Measurements from ENCODE around the gene FMN1. TPM values are rescaled to one million over a fixed set of nuclear protein-coding genes. Genes with fewer than 3 reads are reported as not detected.
A peak's percentile ranks its signal among the peaks of the same experiment; 100 is the strongest.

The FMN1 gene
- polyA plus RNA-seq, 1 experiment = 3.7 TPM

- POLR2A ChIA-PET = interaction anchor here (0.8 kb wide), 1 partner anchor 13 kb away, joined by 3 read pairs; no protein-coding TSS in a partner anchor
- no peak for DNase-seq (ENCODE audit: low read depth, low spot score)
- Histone ChIP-seq H3K27me3 (ENCODE audit: control insufficient read depth, insufficient read depth, low read length) (no peaks in the 10 kb centered on the region), H3K9me3 (ENCODE audit: control insufficient read depth, insufficient read depth, low read length) (no peaks in the 10 kb centered on the region), H3K27ac (ENCODE audit: low read depth, low read length) (no peak overlapping the region), H3K4me3 (ENCODE audit: low read depth, low read length) (no peak overlapping the region)
- TF ChIP-seq CTCF (IDR thresholded peaks at IDR 0.05; ENCODE audit: low read depth, low read length) = no peak
- CTCF ChIA-PET = interaction anchor here (0.6 to 2.4 kb wide), 4 partner anchors 23 to 180 kb away, joined by 4 to 6 read pairs (median 6); no protein-coding TSS in a partner anchor
Observed at GRCh38 chr15:32842081-32842480, 352.4 kb downstream of the FMN1 start.

GRCh38 chr15:32840507-32841245 is 353.8 kb downstream of the FMN1 start:
- CTCF ChIA-PET = interaction anchor here (0.9 to 1.5 kb wide), 3 partner anchors 117 to 191 kb away, joined by 3 to 5 read pairs (median 3); no protein-coding TSS in a partner anchor
- no peak overlapping the region for H3K4me3 ChIP-seq (ENCODE audit: low read depth, low read length)

GRCh38 chr15:32838820-32839219 is 355.7 kb downstream of the FMN1 start:
- H3K27me3 ChIP-seq (ENCODE audit: control insufficient read depth, insufficient read depth, low read length) = no peaks in the 10 kb centered on the region
- no peak for TF ChIP-seq CTCF (IDR thresholded peaks at IDR 0.05; ENCODE audit: low read depth, low read length)
- H3K27ac ChIP-seq (ENCODE audit: low read depth, low read length) = peak overlapping the region; percentile 73
- CTCF ChIA-PET = interaction anchor here (1.0 to 1.4 kb wide), 2 partner anchors 118 to 189 kb away, joined by 3 to 4 read pairs; no protein-coding TSS in a partner anchor
- H3K9me3 ChIP-seq (ENCODE audit: control insufficient read depth, insufficient read depth, low read length) = no peaks in the 10 kb centered on the region
- H3K4me3 ChIP-seq (ENCODE audit: low read depth, low read length) = peak overlapping the region; percentile 32
- peak; percentile 59 for DNase-seq (ENCODE audit: low read depth, low spot score)
- POLR2A ChIA-PET = interaction anchor here (0.6 to 1.1 kb wide), 4 partner anchors 18 to 115 kb away, joined by 3 read pairs; no protein-coding TSS in a partner anchor

More at GRCh38 chr15:32840507-32841245, 353.8 kb downstream of the FMN1 start:
- H3K9me3 ChIP-seq (ENCODE audit: control insufficient read depth, insufficient read depth, low read length) = no peaks in the 10 kb centered on the region
- POLR2A ChIA-PET = interaction anchor here (0.6 to 1.8 kb wide), 6 partner anchors 8 to 154 kb away, joined by 3 to 5 read pairs (median 4); no protein-coding TSS in a partner anchor
- no peak for DNase-seq (ENCODE audit: low read depth, low spot score)
- peak overlapping the region; percentile 75 for H3K27ac ChIP-seq (ENCODE audit: low read depth, low read length)
- TF ChIP-seq CTCF (IDR thresholded peaks at IDR 0.05; ENCODE audit: low read depth, low read length) = no peak
- no peaks in the 10 kb centered on the region for H3K27me3 ChIP-seq (ENCODE audit: control insufficient read depth, insufficient read depth, low read length)

GRCh38 chr15:32838338-32838737 is 356.2 kb downstream of the FMN1 start:
- CTCF ChIA-PET = interaction anchor here (1.0 kb wide), 2 partner anchors 176 to 189 kb away, joined by 3 read pairs; no protein-coding TSS in a partner anchor
- DNase-seq (ENCODE audit: low read depth, low spot score) = no peak
- H3K4me3 ChIP-seq (ENCODE audit: low read depth, low read length) = no peak overlapping the region
- H3K27ac ChIP-seq (ENCODE audit: low read depth, low read length) = peak overlapping the region; percentile 42
- H3K9me3 ChIP-seq (ENCODE audit: control insufficient read depth, insufficient read depth, low read length) = no peaks in the 10 kb centered on the region
- POLR2A ChIA-PET = interaction anchor here (0.6 to 1.1 kb wide), 2 partner anchors 19 to 115 kb away, joined by 3 read pairs; no protein-coding TSS in a partner anchor
- TF ChIP-seq CTCF (IDR thresholded peaks at IDR 0.05; ENCODE audit: low read depth, low read length) = no peak
- no peaks in the 10 kb centered on the region for H3K27me3 ChIP-seq (ENCODE audit: control insufficient read depth, insufficient read depth, low read length)

- no peak overlapping the region for H3K4me3 ChIP-seq (ENCODE audit: low read depth, low read length)
- CTCF ChIA-PET = interaction anchor here (1.0 kb wide), 1 partner anchor 175 kb away, joined by 3 read pairs; no protein-coding TSS in a partner anchor
- TF ChIP-seq CTCF (IDR thresholded peaks at IDR 0.05; ENCODE audit: low read depth, low read length) = no peak
Observed at GRCh38 chr15:32837935-32838334, 356.6 kb downstream of the FMN1 start.

More at GRCh38 chr15:32837935-32838334, 356.6 kb downstream of the FMN1 start:
- no peaks in the 10 kb centered on the region for H3K9me3 ChIP-seq (ENCODE audit: control insufficient read depth, insufficient read depth, low read length)
- POLR2A ChIA-PET = no interaction called here
- no peaks in the 10 kb centered on the region for H3K27me3 ChIP-seq (ENCODE audit: control insufficient read depth, insufficient read depth, low read length)
- no peak for DNase-seq (ENCODE audit: low read depth, low spot score)
- H3K27ac ChIP-seq (ENCODE audit: low read depth, low read length) = no peak overlapping the region

All from AG04450 (cell line).